ENCODE data around the gene HMGCR. TPM values are rescaled to one million over a fixed set of nuclear protein-coding genes. Genes with fewer than 3 reads are reported as not detected.

HMGCR gene
- total RNA-seq, 1 experiment from 2014 or later = 178 TPM

GRCh38 chr5:75348241-75348640 lies 11.2 kb downstream of the HMGCR start:
- no peak for DNase-seq
- TF ChIP-seq CTCF (conservative IDR thresholded peaks at IDR 0.05) = no peak
- no peaks in the 10 kb centered on the region for H3K23me2 ChIP-seq (ENCODE audit: insufficient read length, low read depth, low read length, poor library complexity, severe bottlenecking)
- no CpG with 5 or more reads among the region's 3 CpGs for WGBS (ENCODE audit: extremely low coverage, insufficient read length, low lambda C conversion rate)
- no peak overlapping the region for H2BK120ac ChIP-seq (ENCODE audit: low read depth, low read length, poor library complexity, severe bottlenecking)
- no peaks in the 10 kb centered on the region for H3K27me3 Mint-ChIP-seq (ENCODE audit: low read depth)
- H3K36me3 Mint-ChIP-seq (ENCODE audit: insufficient read depth in 1 of 3, low read depth in 3 of 3) = peaks cover 63 to 85% (median 83%) of the 10 kb centered on the region in 3 experiments
- H3T11ph ChIP-seq (ENCODE audit: low read length) = no peak overlapping the region
- no peak overlapping the region for H3K18ac ChIP-seq (ENCODE audit: insufficient read length, low read depth, low read length)
- no peak overlapping the region for H2BK20ac ChIP-seq (ENCODE audit: low read depth, low read length, poor library complexity, severe bottlenecking)
- no peaks in the 10 kb centered on the region for H3K9me3 ChIP-seq (ENCODE audit: control insufficient read depth, low read depth, low read length)
- no peak overlapping the region for H4K91ac ChIP-seq (ENCODE audit: insufficient read length, low read depth, low read length)
- H3K9me3 Mint-ChIP-seq = no peaks in the 10 kb centered on the region
- H4K8ac ChIP-seq (replicated peaks; ENCODE audit: insufficient read length, low read depth, low read length) = no peak overlapping the region
- H3K14ac ChIP-seq (ENCODE audit: insufficient read depth, low read length) = no peak overlapping the region
- H2BK15ac ChIP-seq (ENCODE audit: low read depth, low read length) = no peak overlapping the region
- peaks cover 9% of the 10 kb centered on the region; the same call in 1 of the 2 replicates for H3K79me2 ChIP-seq (ENCODE audit: insufficient read depth, low read length)
- no peak overlapping the region for H3K4ac ChIP-seq (ENCODE audit: low read depth, low read length)
- no peak overlapping the region for H3K56ac ChIP-seq (ENCODE audit: insufficient read length, low read depth, low read length)
- H3K27ac ChIP-seq (ENCODE audit: insufficient read length, low read depth, low read length) = no peak overlapping the region
- no peaks in the 10 kb centered on the region for H4K20me1 ChIP-seq (ENCODE audit: control insufficient read depth, insufficient read depth, insufficient read length)
- H3K4me2 ChIP-seq (ENCODE audit: insufficient read depth, insufficient read length, low read length) = no peak overlapping the region
- H3K4me1 ChIP-seq (ENCODE audit: insufficient read depth, low read length) = no peaks in the 10 kb centered on the region
- H4K5ac ChIP-seq (ENCODE audit: insufficient read length, low read depth, low read length) = no peak overlapping the region
- H2AK5ac ChIP-seq (ENCODE audit: insufficient read length, low read length) = no peak overlapping the region
- H2AFZ ChIP-seq (ENCODE audit: low read length) = no peak overlapping the region
- no peaks in the 10 kb centered on the region for H3K79me1 ChIP-seq (ENCODE audit: insufficient read depth, low read depth, low read length, poor library complexity, severe bottlenecking)
- no peak overlapping the region for H2BK5ac ChIP-seq (ENCODE audit: insufficient read length, low read length)
- H3K27ac Mint-ChIP-seq = peak overlapping the region in 2 of 3 experiments; percentile 4 to 72; a peak in 3 of 7 replicates
- H2BK12ac ChIP-seq (ENCODE audit: insufficient read length, low read depth, low read length) = no peak overlapping the region
- no peak overlapping the region for H3K23ac ChIP-seq (ENCODE audit: insufficient read length, low read depth, low read length)
- no peaks in the 10 kb centered on the region for H3K27me3 ChIP-seq (ENCODE audit: insufficient read depth, low read length)
- H3K4me3 Mint-ChIP-seq = no peak overlapping the region
- H3K4me1 Mint-ChIP-seq = no peaks in the 10 kb centered on the region
- H3K9ac ChIP-seq (ENCODE audit: extremely low read depth, insufficient read length, low read length) = no peak overlapping the region
